Lower lobe of right lung (tissue), 2 donors: Measurements from ENCODE around the gene TRPV4. TPM values are rescaled to one million over a fixed set of nuclear protein-coding genes. Genes with fewer than 3 reads are reported as not detected.

ENCODE experiments used
- ATAC-seq, 2 donors: fragments of 200-7000 bp; cut with Tn5 transposase; one replicate each; pipeline ENCODE4 v1.9.1; 2020 to 2022; ENCODE audit warnings: mild to moderate bottlenecking in 2 of 2, moderate library complexity in 2 of 2
- DNase-seq: peaks from one replicate; pipeline ENCODE4 v3.0.0-alpha.2; 2020
- H3K27ac ChIP-seq: fragments of 200-600 bp; one replicate; pipeline ENCODE4 v1.8.0; 2022
- H3K27me3 ChIP-seq: fragments of 200-600 bp; one replicate; pipeline ENCODE4 v1.8.0; 2022; ENCODE audit warnings: low read depth
- H3K36me3 ChIP-seq: fragments of 200-600 bp; one replicate; pipeline ENCODE4 v1.8.0; 2022; ENCODE audit warnings: mild to moderate bottlenecking
- H3K4me1 ChIP-seq: fragments of 200-600 bp; one replicate; pipeline ENCODE4 v1.8.0; 2022
- H3K4me3 ChIP-seq: fragments of 200-600 bp; one replicate; pipeline ENCODE4 v1.8.0; 2022; ENCODE audit warnings: mild to moderate bottlenecking
- H3K9me3 ChIP-seq: fragments of 200-600 bp; one replicate; pipeline ENCODE4 v1.8.0; 2022
- CTCF ChIP-seq: fragments of 200-600 bp; IDR thresholded peaks from one replicate; pipeline ENCODE4 v1.8.0; 2022; ENCODE audit warnings: antibody characterized with exemption, mild to moderate bottlenecking
- intact Hi-C: fragments of 100-400 bp; cut with DNase I; formaldehyde crosslinking; loops from one replicate; pipeline ENCODE4 v1.11.0; 2022
- total RNA-seq: library from RNA; stranded (reverse); fragmentation: NEBNext Ultra II Directional; extraction: Animal tissue kit (Norgen Biotek cat#: 25700); gene quantifications from one replicate; pipeline ENCODE4 v1.2.1, GENCODE V29; 2021
- donor health status: DM: no; HTN: yes; CAD: no; lungs with severe emphysema.

TRPV4 gene
- total RNA-seq, 1 donor from 2014 or later: 7.7 TPM

GRCh38 chr12:109835827-109836226 is 2.6 kb upstream of the TRPV4 start:
- DNase-seq: no peak
- peaks cover 4% of the 10 kb centered on the region for H3K4me1 ChIP-seq
- no peak for ATAC-seq
- H3K36me3 ChIP-seq: no peaks in the 10 kb centered on the region
- intact Hi-C loops: no loop called here
- H3K27ac ChIP-seq: no peak overlapping the region
- H3K4me3 ChIP-seq: no peak overlapping the region
- H3K27me3 ChIP-seq: peaks cover 18% of the 10 kb centered on the region
- no peak for TF ChIP-seq CTCF
- no peaks in the 10 kb centered on the region for H3K9me3 ChIP-seq

GRCh38 chr12:109832541-109833306 is 474 bp downstream of the TRPV4 start:
- peaks cover 4% of the 10 kb centered on the region for H3K4me1 ChIP-seq
- no peaks in the 10 kb centered on the region for H3K9me3 ChIP-seq
- intact Hi-C loops: no loop called here
- peak overlapping the region; percentile 47 for H3K4me3 ChIP-seq
- H3K27ac ChIP-seq: no peak overlapping the region
- TF ChIP-seq CTCF: no peak
- ATAC-seq (no peak), DNase-seq (no peak)
- H3K27me3 ChIP-seq: peaks cover 31% of the 10 kb centered on the region
- H3K36me3 ChIP-seq: no peaks in the 10 kb centered on the region

GRCh38 chr12:109831929-109832328 is 1.3 kb downstream of the TRPV4 start:
- H3K27ac ChIP-seq: no peak overlapping the region
- peaks cover 31% of the 10 kb centered on the region for H3K27me3 ChIP-seq
- TF ChIP-seq CTCF: no peak
- no peaks in the 10 kb centered on the region for H3K9me3 ChIP-seq
- DNase-seq (no peak), ATAC-seq (no peak)
- peaks cover 4% of the 10 kb centered on the region for H3K4me1 ChIP-seq
- no peak overlapping the region for H3K4me3 ChIP-seq
- intact Hi-C loops: no loop called here
- no peaks in the 10 kb centered on the region for H3K36me3 ChIP-seq

GRCh38 chr12:109831365-109831764 is 1.8 kb downstream of the TRPV4 start:
- Histone ChIP-seq H3K36me3 (no peaks in the 10 kb centered on the region), H3K4me3 (no peak overlapping the region)
- intact Hi-C loops: no loop called here

GRCh38 chr12:109830718-109831117 is 2.5 kb downstream of the TRPV4 start:
- intact Hi-C loops: no loop called here
- H3K27me3 ChIP-seq: peaks cover 31% of the 10 kb centered on the region
- DNase-seq: no peak
- H3K4me3 ChIP-seq: no peak overlapping the region
- H3K9me3 ChIP-seq: no peaks in the 10 kb centered on the region
- peaks cover 4% of the 10 kb centered on the region for H3K4me1 ChIP-seq
- no peaks in the 10 kb centered on the region for H3K36me3 ChIP-seq
- no peak for TF ChIP-seq CTCF
- ATAC-seq: no peak
- H3K27ac ChIP-seq: no peak overlapping the region

More at GRCh38 chr12:109831365-109831764, 1.8 kb downstream of the TRPV4 start:
- H3K27me3 ChIP-seq: peaks cover 31% of the 10 kb centered on the region
- H3K9me3 ChIP-seq: no peaks in the 10 kb centered on the region
- TF ChIP-seq CTCF: no peak
- ATAC-seq: no peak
- DNase-seq: no peak
- H3K27ac ChIP-seq: no peak overlapping the region
- H3K4me1 ChIP-seq: peaks cover 4% of the 10 kb centered on the region
